ENCODE data around the gene UIMC1.

- TF ChIP-seq MAX (IDR thresholded peaks at IDR 0.05) (no peak), CEBPB (IDR thresholded peaks at IDR 0.05) (no peak), USF1 (IDR thresholded peaks at IDR 0.05) (no peak), CREB1 (IDR thresholded peaks at IDR 0.05; ENCODE audit: low read depth) (no peak), REST (IDR thresholded peaks at IDR 0.05; ENCODE audit: low read depth) (no peak), TAF1 (IDR thresholded peaks at IDR 0.05; ENCODE audit: low read depth) (no peak), YY1 (IDR thresholded peaks at IDR 0.05; ENCODE audit: low read depth) (no peak), EGR1 (IDR thresholded peaks at IDR 0.05) (no peak), TEAD4 (IDR thresholded peaks at IDR 0.05) (no peak), EP300 (IDR thresholded peaks at IDR 0.05; ENCODE audit: borderline replicate concordance) (no peak), RAD21 (IDR thresholded peaks at IDR 0.05; ENCODE audit: low read depth) (no peak), NFIC (IDR thresholded peaks at IDR 0.05) (no peak)
These were observed 35.4 kb upstream of the UIMC1 start for GRCh38 chr5:177041936-177042335.

Measured in Ishikawa (cell line).